Measurements from ENCODE around the gene THSD8.
"Not testable (repeated sequence)": the region's sequence is repeated elsewhere in the genome, so short reads cannot be mapped to it uniquely, and the experiment has no call there.

THSD8 gene

GRCh38 chr19:12791345-12792050 lies 10.4 kb upstream of the THSD8 start, which contains the start of gene JUNB:
Gene JUNB (plus strand): TSS chr19:12791486. CDS start chr19:12791772, 286 bp downstream.
- DNase-seq: peak; percentile 57 to 99 (median 96)

- peak in 47 of 56 donors; percentile 8 to 75 (median 52) for DNase-seq
Observed at GRCh38 chr19:12792051-12792852, 9.6 kb upstream of the THSD8 start.

- peak in 4 of 56 donors; percentile 38 to 65 (median 56) for DNase-seq
Observed at GRCh38 chr19:12792853-12793289, 9.0 kb upstream of the THSD8 start.

- peak in 55 of 56 donors; percentile 60 to 97 (median 87) for DNase-seq
Observed at GRCh38 chr19:12793290-12794195, 8.3 kb upstream of the THSD8 start.

- no peak for DNase-seq
Observed at GRCh38 chr19:12794196-12794941, 7.5 kb upstream of the THSD8 start.

- no peak for DNase-seq
Observed at GRCh38 chr19:12794971-12795381, 6.9 kb upstream of the THSD8 start.

GRCh38 chr19:12796146-12797071 lies 5.5 kb upstream of the THSD8 start:
- peak in 51 of 56 donors; percentile 17 to 83 (median 57) for DNase-seq

- DNase-seq: no peak
Observed at GRCh38 chr19:12797141-12797587, 4.7 kb upstream of the THSD8 start.

- DNase-seq: not testable (repeated sequence)
Observed at GRCh38 chr19:12797607-12798006, 4.3 kb upstream of the THSD8 start.

- DNase-seq: no peak
Observed at GRCh38 chr19:12799742-12800465, 2.0 kb upstream of the THSD8 start.

- DNase-seq: no peak
Observed at GRCh38 chr19:12800466-12800770, 1.5 kb upstream of the THSD8 start.

GRCh38 chr19:12800923-12801465 lies 875 bp upstream of the THSD8 start:
- DNase-seq: peak in 6 of 56 donors; percentile 12 to 52 (median 42)

- peak in 2 of 56 donors; percentile 43 to 55 for DNase-seq
Observed at GRCh38 chr19:12802267-12803106, 618 bp downstream of the THSD8 start.

- DNase-seq: no peak
Observed at GRCh38 chr19:12804051-12804450, 2.2 kb downstream of the THSD8 start.

- DNase-seq: peak in 54 of 56 donors; percentile 32 to 91 (median 73)
Observed at GRCh38 chr19:12806242-12807081, 4.6 kb downstream of the THSD8 start, which contains the start of gene RNASEH2A. Gene RNASEH2A (plus strand): TSS chr19:12806584. CDS start chr19:12806674, 90 bp downstream.

- no peak for DNase-seq
Observed at GRCh38 chr19:12815088-12815487, 13.2 kb downstream of the THSD8 start.
